Activated T-helper 17 cell treated with anti-CD3 and anti-CD28 coated beads, Interleukin-2, amount 50 U/mL, for 72 hours (primary cell): Measurements from ENCODE around the gene CLDN24. TPM values are rescaled to one million over a fixed set of nuclear protein-coding genes. Genes with fewer than 3 reads are reported as not detected.

ENCODE experiments used
- ATAC-seq: fragments of 150-1000 bp; cut with Tn5 transposase; replicated peaks from 2 replicates; pipeline ENCODE4 v1.10.0; 2021; ENCODE audit warnings: mild to moderate bottlenecking, moderate library complexity
- H3K27ac Mint-ChIP-seq: one replicate; pipeline ENCODE4 v1.8.0; 2022; ENCODE audit warnings: mixed read lengths
- H3K27me3 Mint-ChIP-seq: one replicate; pipeline ENCODE4 v1.8.0; 2022; ENCODE audit warnings: mixed read lengths
- H3K36me3 Mint-ChIP-seq: one replicate; pipeline ENCODE4 v1.8.0; 2022; ENCODE audit warnings: low read depth, mild to moderate bottlenecking, mixed read lengths
- H3K4me1 Mint-ChIP-seq: one replicate; pipeline ENCODE4 v1.8.0; 2022; ENCODE audit warnings: mixed read lengths
- H3K4me3 Mint-ChIP-seq: one replicate; pipeline ENCODE4 v1.8.0; 2022; ENCODE audit warnings: mild to moderate bottlenecking, mixed read lengths
- H3K9me3 Mint-ChIP-seq: one replicate; pipeline ENCODE4 v1.8.0; 2022; ENCODE audit warnings: mixed read lengths
- total RNA-seq, 2 donors: library from RNA; stranded (reverse); gene quantifications; one replicate each; pipeline ENCODE4 v1.2.3, GENCODE V29; 2022

CLDN24 gene
- total RNA-seq, 2 donors from 2014 or later = not detected

DNA sequence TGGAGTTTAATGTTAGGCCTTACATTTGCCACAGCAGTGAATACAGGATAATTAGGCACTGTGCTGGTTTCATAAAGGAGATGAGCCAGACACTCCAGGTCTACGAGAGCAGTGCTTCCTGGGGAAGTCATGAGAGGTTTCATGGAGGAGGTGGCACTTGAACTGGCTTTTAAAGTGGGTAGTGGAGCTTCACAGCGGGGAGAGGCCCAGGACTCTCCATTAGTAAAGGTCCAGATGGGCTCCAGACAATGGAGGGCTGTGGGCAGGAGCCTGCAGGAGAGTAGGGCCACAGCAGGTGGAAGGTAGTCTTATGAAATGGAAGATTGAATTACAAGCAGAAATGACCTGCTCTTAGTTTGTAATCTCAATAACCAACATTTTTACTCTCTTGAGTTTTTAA, 31.2 kb downstream of the CLDN24 start:
- no peak for ATAC-seq
- Mint-ChIP-seq H3K36me3 (peaks cover 3% of the 10 kb centered on the region), H3K4me1 (no peaks in the 10 kb centered on the region)

DNA sequence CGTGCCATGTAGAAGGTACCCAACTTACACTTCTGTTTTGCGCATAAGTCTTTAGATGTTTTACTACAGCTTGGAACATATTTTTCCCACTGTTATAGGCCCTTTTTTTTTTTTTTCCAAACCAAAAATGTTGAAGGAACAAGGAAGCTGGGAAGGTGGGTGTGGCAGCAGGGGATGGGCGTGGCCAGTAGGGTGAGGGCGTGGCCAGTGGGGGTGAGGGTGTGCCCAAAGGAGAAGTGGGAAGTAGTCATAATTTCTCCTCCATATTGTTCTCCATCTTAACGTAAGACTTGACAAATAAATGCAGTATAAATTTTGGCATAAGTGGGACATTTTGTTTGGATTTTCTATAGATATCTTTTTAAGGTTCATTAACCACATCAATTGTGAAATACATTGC, 32.5 kb downstream of the CLDN24 start:
- H3K36me3 Mint-ChIP-seq = peaks cover 7% of the 10 kb centered on the region
- H3K9me3 Mint-ChIP-seq = no peaks in the 10 kb centered on the region
- ATAC-seq = no peak
- H3K4me1 Mint-ChIP-seq = no peaks in the 10 kb centered on the region
- H3K27me3 Mint-ChIP-seq = no peaks in the 10 kb centered on the region
- no peak overlapping the region for H3K27ac Mint-ChIP-seq
- H3K4me3 Mint-ChIP-seq = no peak overlapping the region

More for the DNA sequence above, 31.2 kb downstream of the CLDN24 start:
- H3K4me3 Mint-ChIP-seq = no peak overlapping the region
- H3K27ac Mint-ChIP-seq = no peak overlapping the region
- no peaks in the 10 kb centered on the region for H3K27me3 Mint-ChIP-seq
- no peaks in the 10 kb centered on the region for H3K9me3 Mint-ChIP-seq

DNA sequence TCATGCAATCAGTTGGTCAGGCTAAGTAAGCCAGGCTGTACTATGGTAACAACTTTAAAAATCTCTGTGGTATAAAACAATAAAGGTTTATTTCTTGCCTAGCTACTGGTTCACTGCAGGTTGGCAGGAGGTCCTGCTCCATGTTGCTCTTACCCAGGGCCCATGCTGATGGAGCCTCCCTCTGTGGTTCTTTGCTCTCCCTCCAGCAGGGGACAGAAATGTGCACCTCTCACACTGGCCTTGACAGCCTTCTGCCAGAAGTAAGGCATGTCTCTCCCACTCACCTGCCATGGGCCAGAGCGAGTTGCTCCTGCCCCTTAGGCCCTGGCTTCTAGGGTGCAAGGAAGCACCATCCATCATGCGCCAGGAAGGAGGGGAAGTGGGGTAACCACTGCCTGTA, 33.3 kb downstream of the CLDN24 start:
- Mint-ChIP-seq H3K9me3 (no peaks in the 10 kb centered on the region), H3K27me3 (no peaks in the 10 kb centered on the region), H3K27ac (no peak overlapping the region), H3K4me3 (no peak overlapping the region), H3K36me3 (peaks cover 14% of the 10 kb centered on the region), H3K4me1 (no peaks in the 10 kb centered on the region)
- ATAC-seq = no peak

DNA sequence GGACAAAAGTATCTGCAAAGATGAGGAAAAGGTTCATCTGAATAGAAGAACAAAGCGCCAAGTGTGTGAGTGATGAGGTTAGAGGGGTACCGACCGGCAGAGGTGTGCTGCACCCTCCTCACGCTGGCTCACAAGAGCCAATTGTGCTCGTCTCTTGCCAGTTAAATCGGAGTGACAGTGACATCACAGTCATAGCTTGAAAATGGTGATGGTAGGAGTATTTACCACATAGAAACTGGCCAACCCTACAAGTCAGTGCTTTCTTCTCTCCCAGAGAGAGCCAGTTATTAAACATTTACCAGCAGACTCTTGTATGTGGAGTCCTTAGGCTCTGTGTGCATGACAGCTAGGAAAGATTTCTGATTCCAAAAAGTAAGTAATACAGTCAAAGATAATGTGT, 34.5 kb downstream of the CLDN24 start:
- Mint-ChIP-seq H3K4me3 (no peak overlapping the region), H3K4me1 (no peaks in the 10 kb centered on the region), H3K27me3 (no peaks in the 10 kb centered on the region), H3K9me3 (no peaks in the 10 kb centered on the region), H3K27ac (no peak overlapping the region), H3K36me3 (peaks cover 20% of the 10 kb centered on the region)
- no peak for ATAC-seq

DNA sequence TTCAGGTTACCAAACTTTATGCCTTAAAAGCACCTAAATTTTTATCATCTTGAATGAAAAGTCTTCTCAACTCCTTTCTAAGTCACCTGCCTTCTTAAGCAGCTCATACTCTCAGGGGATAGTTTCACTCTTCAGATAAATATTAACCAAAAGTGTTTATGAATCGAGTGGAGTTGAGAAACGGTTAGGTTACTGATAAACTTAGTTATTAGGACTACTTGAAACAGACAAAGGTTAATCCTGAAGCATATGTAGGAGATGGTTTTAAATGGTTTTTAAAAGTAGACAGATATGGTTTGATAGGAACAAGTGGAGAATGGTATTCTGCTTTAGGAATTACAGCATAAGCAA, 34.9 kb downstream of the CLDN24 start:
- Mint-ChIP-seq H3K4me1 (no peaks in the 10 kb centered on the region), H3K4me3 (no peak overlapping the region), H3K27ac (no peak overlapping the region), H3K27me3 (no peaks in the 10 kb centered on the region), H3K9me3 (no peaks in the 10 kb centered on the region), H3K36me3 (peaks cover 23% of the 10 kb centered on the region)
- ATAC-seq = no peak

DNA sequence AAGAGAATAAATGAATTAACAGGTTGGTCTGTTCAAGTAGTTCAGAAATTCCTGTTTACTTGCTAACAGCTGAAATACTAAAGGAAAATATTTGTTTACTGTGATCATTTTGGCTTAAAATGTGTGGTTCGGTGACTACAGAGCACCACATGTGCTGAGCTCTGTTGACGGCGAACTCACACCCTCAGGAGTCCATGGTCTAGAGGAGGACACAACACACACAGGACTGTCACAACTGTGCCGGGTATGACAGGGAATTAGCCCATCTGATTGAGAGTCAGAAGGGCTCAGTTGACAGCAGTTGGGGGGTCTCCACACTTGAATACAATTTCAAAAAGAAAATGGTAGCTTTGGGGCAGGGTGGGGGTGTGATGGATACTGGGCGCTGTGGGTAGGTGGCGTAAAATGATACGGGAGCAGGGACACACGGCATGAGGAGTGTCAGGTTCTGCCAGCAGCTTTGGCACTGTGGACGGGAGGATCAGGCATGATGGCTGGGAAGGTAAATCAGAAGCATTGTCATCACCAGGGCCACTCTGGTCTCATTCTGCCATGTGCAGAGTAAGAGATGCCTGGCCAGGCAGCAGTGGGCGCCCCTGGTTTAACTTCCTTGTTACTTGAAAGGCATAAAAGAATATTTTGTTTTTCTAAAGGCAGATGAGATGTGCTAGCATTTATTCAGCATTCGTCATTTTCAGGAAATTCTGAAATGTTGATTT, 35.5 kb downstream of the CLDN24 start:
- Mint-ChIP-seq H3K4me3 (no peak overlapping the region), H3K36me3 (peaks cover 23% of the 10 kb centered on the region), H3K27ac (no peak overlapping the region), H3K4me1 (no peaks in the 10 kb centered on the region), H3K9me3 (no peaks in the 10 kb centered on the region), H3K27me3 (no peaks in the 10 kb centered on the region)
- ATAC-seq = no peak

DNA sequence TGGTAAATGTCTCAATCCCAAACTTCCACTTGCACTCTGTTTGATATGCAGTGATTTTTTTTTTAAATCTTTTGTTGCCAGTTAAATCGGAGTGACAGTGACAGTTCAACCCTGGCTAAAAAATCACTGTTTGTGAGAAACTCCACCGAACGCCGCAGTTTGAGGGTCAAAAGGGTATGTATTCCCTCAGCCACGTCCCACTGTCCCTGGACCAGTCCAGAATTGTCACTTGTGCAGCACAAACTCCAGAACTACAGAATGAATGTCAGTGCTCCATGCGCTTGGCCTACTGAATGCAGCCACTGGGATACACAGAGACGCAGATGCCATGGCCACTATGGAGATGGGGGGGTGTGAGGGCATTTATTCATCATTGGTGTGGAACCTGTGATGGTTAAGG, 36.3 kb downstream of the CLDN24 start:
- Mint-ChIP-seq H3K4me1 (no peaks in the 10 kb centered on the region), H3K27me3 (no peaks in the 10 kb centered on the region), H3K9me3 (no peaks in the 10 kb centered on the region), H3K27ac (no peak overlapping the region), H3K36me3 (peaks cover 23% of the 10 kb centered on the region), H3K4me3 (no peak overlapping the region)
- no peak for ATAC-seq

DNA sequence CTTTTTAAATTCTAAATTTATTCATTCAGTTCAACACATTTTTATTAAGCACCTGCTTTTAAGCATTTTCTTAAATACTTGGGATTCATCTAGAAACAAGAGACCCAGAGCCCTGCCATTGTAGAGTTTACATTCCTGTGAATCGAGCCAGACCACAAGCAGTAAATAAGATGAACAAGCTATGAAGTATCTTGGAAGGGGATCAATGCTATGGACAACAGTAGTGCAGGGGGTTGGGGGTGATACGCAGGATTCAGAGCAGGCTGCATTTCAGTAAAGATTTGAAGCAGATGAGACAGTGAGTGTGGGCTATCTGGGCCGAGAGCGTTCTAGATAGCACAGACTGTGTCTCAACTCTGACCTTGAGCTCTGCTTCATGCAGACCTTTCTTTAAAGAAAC, 37.3 kb downstream of the CLDN24 start:
- H3K4me1 Mint-ChIP-seq = no peaks in the 10 kb centered on the region
- no peak for ATAC-seq

DNA sequence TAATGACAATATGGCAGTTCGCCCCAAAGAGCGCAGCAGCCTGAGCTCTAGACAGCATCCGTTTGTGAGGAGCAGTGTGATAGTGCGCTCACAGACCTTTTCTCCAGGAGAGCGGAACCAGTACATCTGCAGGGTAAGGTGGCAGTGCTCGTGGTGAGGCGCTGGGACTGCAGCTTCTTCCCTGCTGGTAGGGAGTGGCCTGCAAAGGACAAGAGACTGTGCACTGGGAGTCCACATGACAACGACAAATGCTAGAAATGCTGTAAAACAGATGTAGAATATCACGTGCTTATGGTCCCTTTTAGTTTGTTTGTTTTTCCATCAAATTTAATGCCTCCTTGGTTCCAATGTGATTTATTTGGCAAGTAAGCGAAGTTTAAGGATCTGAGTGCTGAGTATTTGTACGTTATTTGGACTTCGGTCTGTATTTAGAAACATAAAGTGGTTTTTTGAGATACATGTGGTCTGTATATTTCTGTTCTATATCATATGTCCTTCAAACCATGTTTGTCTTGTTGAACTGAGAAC, 37.9 kb downstream of the CLDN24 start:
- Mint-ChIP-seq H3K27me3 (no peaks in the 10 kb centered on the region), H3K4me1 (no peaks in the 10 kb centered on the region), H3K27ac (no peak overlapping the region), H3K4me3 (no peak overlapping the region), H3K9me3 (no peaks in the 10 kb centered on the region), H3K36me3 (peaks cover 23% of the 10 kb centered on the region)
- no peak for ATAC-seq

More for the DNA sequence above, 37.3 kb downstream of the CLDN24 start:
- no peaks in the 10 kb centered on the region for H3K9me3 Mint-ChIP-seq
- no peak overlapping the region for H3K27ac Mint-ChIP-seq
- H3K36me3 Mint-ChIP-seq = peaks cover 23% of the 10 kb centered on the region
- no peaks in the 10 kb centered on the region for H3K27me3 Mint-ChIP-seq
- no peak overlapping the region for H3K4me3 Mint-ChIP-seq

DNA sequence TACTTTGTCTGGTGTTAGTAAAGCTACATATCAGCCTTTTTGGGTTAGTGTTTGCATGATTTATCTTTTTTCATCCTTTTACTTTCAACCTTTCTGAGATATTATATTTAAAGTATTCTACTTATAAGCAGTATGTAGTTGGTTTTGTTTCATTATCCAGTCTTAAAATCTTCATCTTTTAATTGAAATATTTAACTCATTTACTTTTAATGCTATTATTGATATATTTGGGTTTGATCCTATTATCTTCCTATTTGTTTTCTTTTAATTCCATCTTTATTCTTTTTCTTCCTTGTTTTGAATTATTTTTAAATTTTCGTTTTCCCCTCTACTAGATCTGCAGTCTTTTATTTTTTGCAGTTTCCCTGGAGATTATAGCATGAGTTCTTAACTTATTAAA, 46.1 kb downstream of the CLDN24 start:
- Mint-ChIP-seq H3K36me3 (peaks cover 23% of the 10 kb centered on the region), H3K4me3 (no peak overlapping the region), H3K9me3 (no peaks in the 10 kb centered on the region), H3K4me1 (no peaks in the 10 kb centered on the region), H3K27me3 (no peaks in the 10 kb centered on the region), H3K27ac (no peak overlapping the region)
- no peak for ATAC-seq

DNA sequence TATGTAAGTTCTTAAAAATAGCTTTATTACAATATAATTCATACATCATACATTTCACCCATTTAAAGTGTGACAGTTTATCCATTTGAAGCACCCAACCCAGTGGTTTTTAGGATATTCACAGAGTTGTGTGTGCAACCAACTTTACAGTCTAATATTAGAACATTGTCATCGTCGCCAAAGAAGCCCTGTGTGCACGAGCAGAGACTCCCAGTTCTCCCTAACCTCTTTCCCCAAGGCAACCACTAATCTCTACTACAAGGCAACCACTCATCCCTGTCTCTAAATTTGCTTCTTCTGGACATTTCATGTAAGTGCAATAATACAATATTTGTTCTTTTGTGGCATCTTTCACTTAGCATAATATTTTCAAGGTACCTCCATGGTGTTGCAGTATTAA, 49.8 kb downstream of the CLDN24 start:
- Mint-ChIP-seq H3K27me3 (no peaks in the 10 kb centered on the region), H3K4me1 (no peaks in the 10 kb centered on the region), H3K36me3 (peaks cover 23% of the 10 kb centered on the region), H3K4me3 (no peak overlapping the region), H3K9me3 (no peaks in the 10 kb centered on the region), H3K27ac (no peak overlapping the region)
- no peak for ATAC-seq

Other genes with a start within 250 kb of the CLDN24 start
- gene WWC2, start 223.2 kb downstream of the CLDN24 start, total RNA-seq = 10 to 100 TPM in 1 of 2 donors, under 1 TPM in 1; 0.76 to 11.9 TPM
- gene CLDN22, start 2.1 kb downstream of the CLDN24 start, total RNA-seq = not detected
- 10 to 100 TPM; 16.3 to 32.2 TPM for gene CDKN2AIP, start 122.2 kb upstream of the CLDN24 start, total RNA-seq
- 10 to 100 TPM; 10.6 to 16.3 TPM for gene ING2, start 182.6 kb upstream of the CLDN24 start, total RNA-seq